HEK293 (cell line): ENCODE measurements around the gene TEAD4.
A peak's percentile ranks its signal among the peaks of the same experiment; 100 is the strongest.

Experiments
- CTCF ChIA-PET: fragments of 350-600 bp; formaldehyde crosslinking; extraction: SDS; loops from one replicate; lab custom pipeline; 2021; ENCODE audit warnings: antibody characterized with exemption; lab: Yijun Ruan, JAX
- POLR2A ChIA-PET: fragments of 300-600 bp; formaldehyde crosslinking; extraction: SDS; loops from one replicate; lab custom pipeline; 2020; ENCODE audit warnings: antibody characterized with exemption, inconsistent platforms; lab: Yijun Ruan, JAX
- H3K27ac ChIP-seq: fragments of 200-500 bp; sonication (Bioruptor generic); 2 replicates; pipeline ENCODE4 v1.5.1; 2014; ENCODE audit warnings: low read depth, low read length, control low read depth, inconsistent platforms; ENCODE audit errors: extremely low read depth
- H3K36me3 ChIP-seq, 2 experiments: fragments of 200-500 bp in 1 of 2; sonication (Bioruptor generic) in 1 of 2; 1 replicate in 1 of 2; 2 replicates in 1 of 2; pipeline ENCODE4 v1.5.1; 2014 to 2017; ENCODE audit warnings: inconsistent platforms in 2 of 2, low read length in 2 of 2; ENCODE audit not compliant: control insufficient read depth in 2 of 2, insufficient read depth in 1 of 2
- H3K4me1 ChIP-seq: fragments of 200-500 bp; sonication (Bioruptor generic); 2 replicates; pipeline ENCODE4 v1.5.1; 2014; ENCODE audit warnings: mild to moderate bottlenecking, low read length, inconsistent platforms; ENCODE audit not compliant: control insufficient read depth, insufficient read depth
- H3K4me3 ChIP-seq: 2 replicates; pipeline ENCODE4 v1.5.1; 2011; ENCODE audit warnings: low read depth, mild to moderate bottlenecking, control low read depth, low read length, moderate library complexity
- H3K9me3 ChIP-seq: fragments of 200-500 bp; sonication (Bioruptor generic); 2 replicates; pipeline ENCODE4 v1.5.1; 2014; ENCODE audit warnings: low read depth, low read length, inconsistent platforms; ENCODE audit not compliant: control insufficient read depth, insufficient read depth
- KLF7 ChIP-seq: fragments of 450-650 bp; formaldehyde crosslinking; IDR thresholded peaks from 2 replicates; pipeline ENCODE4 v1.5.1; 2016; ENCODE audit warnings: missing biosample characterization, missing genetic modification characterization, borderline replicate concordance
- ZNF121 ChIP-seq: fragments of 450-650 bp; formaldehyde crosslinking; IDR thresholded peaks from 2 replicates; pipeline ENCODE4 v1.5.1; 2016; ENCODE audit warnings: missing biosample characterization, missing genetic modification characterization
- ZNF169 ChIP-seq: fragments of 450-650 bp; formaldehyde crosslinking; IDR thresholded peaks from 2 replicates; pipeline ENCODE4 v1.5.1; 2016; ENCODE audit warnings: missing biosample characterization, missing genetic modification characterization
- ZNF274 ChIP-seq, 2 experiments: fragments of 200-500 bp in 1 of 2; fragments of 450-650 bp in 1 of 2; sonication (Bioruptor generic) in 1 of 2; formaldehyde crosslinking in 1 of 2; IDR thresholded peaks; 2 replicates each; pipeline versions ENCODE4 v1.5.1 to v1.6.1; 2014 to 2016; ENCODE audit warnings: borderline replicate concordance in 1 of 2, inconsistent platforms in 1 of 2, low read length in 1 of 2, missing biosample characterization in 1 of 2, missing genetic modification characterization in 1 of 2

Gene TEAD4

GRCh38 chr12:3089588-3089987 is 130.4 kb downstream of the TEAD4 start:
- Histone ChIP-seq H3K36me3 (peaks cover 0 to 10% of the 10 kb centered on the region in 2 experiments; a peak in 1 of 3 replicates), H3K27ac (no peak overlapping the region), H3K4me3 (no peak overlapping the region), H3K9me3 (no peaks in the 10 kb centered on the region), H3K4me1 (no peaks in the 10 kb centered on the region)
- no peak for TF ChIP-seq KLF7 (tag by site-specific recombination)
- TF ChIP-seq ZNF121 (tag by site-specific recombination): peak; percentile 95
- no peak for TF ChIP-seq ZNF169
- TF ChIP-seq ZNF274 (IDR thresholded peaks at IDR 0.05; ENCODE audit: low read length): no peak
- no peak for TF ChIP-seq ZNF274 (tag by site-specific recombination; IDR thresholded peaks at IDR 0.05; ENCODE audit: borderline replicate concordance)
- CTCF ChIA-PET: interaction anchor here (0.6 to 1.7 kb wide), 2 partner anchors 16 to 495 kb away, joined by 3 to 6 read pairs; no protein-coding TSS in a partner anchor
- POLR2A ChIA-PET: no interaction called here
